HepG2 (cell line): ENCODE results near the gene PPP4R4. TPM values are rescaled to one million over a fixed set of nuclear protein-coding genes. Genes with fewer than 3 reads are reported as not detected.

Experiments
- ATAD3A ChIP-seq: sonication (generic); formaldehyde crosslinking; IDR thresholded peaks from 2 replicates; pipeline ENCODE4 v1.4.0; 2020; ENCODE audit warnings: missing genetic modification reagents
- FLYWCH1 ChIP-seq: sonication (generic); formaldehyde crosslinking; IDR thresholded peaks from 2 replicates; pipeline ENCODE4 v1.8.1; 2023; ENCODE audit warnings: mild to moderate bottlenecking, missing genetic modification reagents
- JDP2 ChIP-seq: sonication (generic); formaldehyde crosslinking; IDR thresholded peaks from 2 replicates; pipeline ENCODE4 v1.8.1; 2022; ENCODE audit warnings: missing genetic modification reagents, borderline replicate concordance
- KLF6 ChIP-seq: IDR thresholded peaks from 2 replicates; pipeline ENCODE4 v1.8.0; 2016; ENCODE audit warnings: missing biosample characterization, missing genetic modification reagents
- SIN3B ChIP-seq: fragments of 150-350 bp; IDR thresholded peaks from 2 replicates; pipeline ENCODE4 v1.6.1; 2014; ENCODE audit warnings: low read length
- TOE1 ChIP-seq: sonication (generic); formaldehyde crosslinking; IDR thresholded peaks from 2 replicates; pipeline ENCODE4 v1.4.0; 2020; ENCODE audit warnings: mild to moderate bottlenecking, missing genetic modification reagents
- ZFP41 ChIP-seq: sonication (generic); formaldehyde crosslinking; IDR thresholded peaks from 2 replicates; pipeline ENCODE4 v1.4.0; 2020; ENCODE audit warnings: mild to moderate bottlenecking, missing genetic modification reagents, borderline replicate concordance
- ZNF550 ChIP-seq: sonication (generic); formaldehyde crosslinking; IDR thresholded peaks from 2 replicates; pipeline ENCODE4 v1.4.0; 2020; ENCODE audit warnings: mild to moderate bottlenecking, missing genetic modification reagents, borderline replicate concordance
- polyA plus RNA-seq, 8 experiments: library from polyadenylated mRNA; depleted of rRNA in 3 of 8; stranded (reverse) in 7 of 8; unstranded in 1 of 8; fragments of >200 nt; fragmentation: Illumina TruSeq in 4 of 8; extraction: Trizol in 4 of 8; gene quantifications; 2 replicates each; pipeline versions ENCODE4 v1.2.1 to v1.2.3, GENCODE V29; 2011 to 2016; ENCODE audit warnings: low read depth in 4 of 8, missing spikeins in 1 of 8, mixed read lengths in 1 of 8; ENCODE audit not compliant: insufficient read depth in 1 of 8
- total RNA-seq, 5 experiments: library from RNA; depleted of rRNA; stranded (reverse); fragments of >200 nt; fragmentation: Illumina TruSeq; extraction: Trizol; gene quantifications; 2 replicates each; pipeline ENCODE4 v1.2.3, GENCODE V29; 2016; ENCODE audit warnings: low read depth in 1 of 5
- TF ChIP-seq, protein P1 (sequence below): fragments of 450-650 bp; IDR thresholded peaks from 2 replicates; pipeline ENCODE4 v1.6.1; 2017
- TF ChIP-seq, protein P2 (sequence below): sonication (generic); formaldehyde crosslinking; IDR thresholded peaks from 2 replicates; pipeline ENCODE4 v1.4.0; 2020; ENCODE audit warnings: low read depth, mild to moderate bottlenecking, missing genetic modification reagents
- TF ChIP-seq, protein P3 (sequence below): sonication (generic); formaldehyde crosslinking; IDR thresholded peaks from 2 replicates; pipeline ENCODE4 v1.4.0; 2020; ENCODE audit warnings: missing genetic modification reagents, borderline replicate concordance
- TF ChIP-seq, protein P4 (sequence below): sonication (generic); formaldehyde crosslinking; IDR thresholded peaks from 2 replicates; pipeline ENCODE4 v1.4.0; 2020; ENCODE audit warnings: mild to moderate bottlenecking, missing genetic modification reagents
- TF ChIP-seq, protein P5 (sequence below), 2 experiments: sonication (generic) in 1 of 2; formaldehyde crosslinking in 1 of 2; IDR thresholded peaks; 2 replicates each; pipeline versions ENCODE4 v1.6.1 to v1.9.0; 2014 to 2022; ENCODE audit warnings: antibody characterized with exemption in 1 of 2, borderline replicate concordance in 1 of 2, inconsistent platforms in 1 of 2, low read depth in 1 of 2, missing genetic modification reagents in 1 of 2
- TF ChIP-seq, protein P6 (sequence below): IDR thresholded peaks from 2 replicates; pipeline ENCODE4 v1.6.1; 2016; ENCODE audit warnings: low read depth, control low read depth

The PPP4R4 gene
- total and polyA plus RNA-seq, 2 of the 13 experiments (the other 11 are each of a cell fraction or from before 2014, with no cell fraction given): 9.5 to 19.8 TPM

DNA sequence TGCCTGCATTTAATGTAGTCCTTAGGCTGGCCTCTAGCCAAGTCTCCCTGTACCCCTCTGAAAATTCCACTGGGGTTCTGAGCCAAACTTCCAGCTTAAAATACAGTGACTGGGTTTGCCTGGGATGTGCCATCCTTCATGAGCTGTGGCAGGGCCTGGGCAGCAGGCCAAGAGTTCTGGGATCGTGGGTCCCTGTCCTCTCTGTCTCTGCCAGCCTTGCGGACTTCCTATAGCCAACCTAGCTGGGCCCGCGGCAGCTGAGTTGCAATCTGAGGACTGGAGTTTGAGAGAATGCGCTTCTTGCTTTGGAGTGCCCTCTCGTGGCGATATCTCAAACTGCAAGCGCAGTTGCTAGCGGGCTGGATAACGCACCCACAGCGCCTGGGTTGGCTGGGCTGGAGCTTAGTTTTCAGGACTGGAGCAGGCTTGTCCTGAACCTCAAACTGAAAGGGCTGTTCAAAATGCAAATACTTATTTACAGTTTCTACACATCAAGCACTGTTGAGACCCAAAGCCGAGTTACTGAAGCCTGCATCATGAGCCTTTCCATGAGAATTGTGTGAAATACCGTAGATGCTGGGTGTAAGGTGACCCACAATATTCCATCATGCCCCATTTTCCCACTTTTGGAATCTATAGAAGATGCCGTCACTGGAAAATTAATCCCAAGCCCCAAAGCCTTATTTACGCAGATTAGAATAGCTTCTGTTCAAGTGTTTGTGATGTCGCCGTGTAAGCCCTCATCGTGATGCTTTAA, 37.4 kb upstream of the PPP4R4 start (continued):
- TF ChIP-seq, protein P1, sequence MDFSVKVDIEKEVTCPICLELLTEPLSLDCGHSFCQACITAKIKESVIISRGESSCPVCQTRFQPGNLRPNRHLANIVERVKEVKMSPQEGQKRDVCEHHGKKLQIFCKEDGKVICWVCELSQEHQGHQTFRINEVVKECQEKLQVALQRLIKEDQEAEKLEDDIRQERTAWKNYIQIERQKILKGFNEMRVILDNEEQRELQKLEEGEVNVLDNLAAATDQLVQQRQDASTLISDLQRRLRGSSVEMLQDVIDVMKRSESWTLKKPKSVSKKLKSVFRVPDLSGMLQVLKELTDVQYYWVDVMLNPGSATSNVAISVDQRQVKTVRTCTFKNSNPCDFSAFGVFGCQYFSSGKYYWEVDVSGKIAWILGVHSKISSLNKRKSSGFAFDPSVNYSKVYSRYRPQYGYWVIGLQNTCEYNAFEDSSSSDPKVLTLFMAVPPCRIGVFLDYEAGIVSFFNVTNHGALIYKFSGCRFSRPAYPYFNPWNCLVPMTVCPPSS: no peak
- no peak for TF ChIP-seq KLF6 (CRISPR knock-in tag)
- TF ChIP-seq SIN3B: no peak
- TF ChIP-seq, protein P2, sequence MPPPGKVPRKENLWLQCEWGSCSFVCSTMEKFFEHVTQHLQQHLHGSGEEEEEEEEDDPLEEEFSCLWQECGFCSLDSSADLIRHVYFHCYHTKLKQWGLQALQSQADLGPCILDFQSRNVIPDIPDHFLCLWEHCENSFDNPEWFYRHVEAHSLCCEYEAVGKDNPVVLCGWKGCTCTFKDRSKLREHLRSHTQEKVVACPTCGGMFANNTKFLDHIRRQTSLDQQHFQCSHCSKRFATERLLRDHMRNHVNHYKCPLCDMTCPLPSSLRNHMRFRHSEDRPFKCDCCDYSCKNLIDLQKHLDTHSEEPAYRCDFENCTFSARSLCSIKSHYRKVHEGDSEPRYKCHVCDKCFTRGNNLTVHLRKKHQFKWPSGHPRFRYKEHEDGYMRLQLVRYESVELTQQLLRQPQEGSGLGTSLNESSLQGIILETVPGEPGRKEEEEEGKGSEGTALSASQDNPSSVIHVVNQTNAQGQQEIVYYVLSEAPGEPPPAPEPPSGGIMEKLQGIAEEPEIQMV: peak; percentile 55; the same call in 1 of the 2 replicates
- TF ChIP-seq, protein P3, sequence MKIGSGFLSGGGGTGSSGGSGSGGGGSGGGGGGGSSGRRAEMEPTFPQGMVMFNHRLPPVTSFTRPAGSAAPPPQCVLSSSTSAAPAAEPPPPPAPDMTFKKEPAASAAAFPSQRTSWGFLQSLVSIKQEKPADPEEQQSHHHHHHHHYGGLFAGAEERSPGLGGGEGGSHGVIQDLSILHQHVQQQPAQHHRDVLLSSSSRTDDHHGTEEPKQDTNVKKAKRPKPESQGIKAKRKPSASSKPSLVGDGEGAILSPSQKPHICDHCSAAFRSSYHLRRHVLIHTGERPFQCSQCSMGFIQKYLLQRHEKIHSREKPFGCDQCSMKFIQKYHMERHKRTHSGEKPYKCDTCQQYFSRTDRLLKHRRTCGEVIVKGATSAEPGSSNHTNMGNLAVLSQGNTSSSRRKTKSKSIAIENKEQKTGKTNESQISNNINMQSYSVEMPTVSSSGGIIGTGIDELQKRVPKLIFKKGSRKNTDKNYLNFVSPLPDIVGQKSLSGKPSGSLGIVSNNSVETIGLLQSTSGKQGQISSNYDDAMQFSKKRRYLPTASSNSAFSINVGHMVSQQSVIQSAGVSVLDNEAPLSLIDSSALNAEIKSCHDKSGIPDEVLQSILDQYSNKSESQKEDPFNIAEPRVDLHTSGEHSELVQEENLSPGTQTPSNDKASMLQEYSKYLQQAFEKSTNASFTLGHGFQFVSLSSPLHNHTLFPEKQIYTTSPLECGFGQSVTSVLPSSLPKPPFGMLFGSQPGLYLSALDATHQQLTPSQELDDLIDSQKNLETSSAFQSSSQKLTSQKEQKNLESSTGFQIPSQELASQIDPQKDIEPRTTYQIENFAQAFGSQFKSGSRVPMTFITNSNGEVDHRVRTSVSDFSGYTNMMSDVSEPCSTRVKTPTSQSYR (CRISPR knock-in tag): no peak
- TF ChIP-seq FLYWCH1 (CRISPR knock-in tag): no peak
- no peak for TF ChIP-seq TOE1 (CRISPR knock-in tag)
- TF ChIP-seq ZNF550 (CRISPR knock-in tag): no peak
- TF ChIP-seq, protein P4, sequence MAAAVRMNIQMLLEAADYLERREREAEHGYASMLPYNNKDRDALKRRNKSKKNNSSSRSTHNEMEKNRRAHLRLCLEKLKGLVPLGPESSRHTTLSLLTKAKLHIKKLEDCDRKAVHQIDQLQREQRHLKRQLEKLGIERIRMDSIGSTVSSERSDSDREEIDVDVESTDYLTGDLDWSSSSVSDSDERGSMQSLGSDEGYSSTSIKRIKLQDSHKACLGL (CRISPR knock-in tag): no peak
- TF ChIP-seq, protein P5, sequence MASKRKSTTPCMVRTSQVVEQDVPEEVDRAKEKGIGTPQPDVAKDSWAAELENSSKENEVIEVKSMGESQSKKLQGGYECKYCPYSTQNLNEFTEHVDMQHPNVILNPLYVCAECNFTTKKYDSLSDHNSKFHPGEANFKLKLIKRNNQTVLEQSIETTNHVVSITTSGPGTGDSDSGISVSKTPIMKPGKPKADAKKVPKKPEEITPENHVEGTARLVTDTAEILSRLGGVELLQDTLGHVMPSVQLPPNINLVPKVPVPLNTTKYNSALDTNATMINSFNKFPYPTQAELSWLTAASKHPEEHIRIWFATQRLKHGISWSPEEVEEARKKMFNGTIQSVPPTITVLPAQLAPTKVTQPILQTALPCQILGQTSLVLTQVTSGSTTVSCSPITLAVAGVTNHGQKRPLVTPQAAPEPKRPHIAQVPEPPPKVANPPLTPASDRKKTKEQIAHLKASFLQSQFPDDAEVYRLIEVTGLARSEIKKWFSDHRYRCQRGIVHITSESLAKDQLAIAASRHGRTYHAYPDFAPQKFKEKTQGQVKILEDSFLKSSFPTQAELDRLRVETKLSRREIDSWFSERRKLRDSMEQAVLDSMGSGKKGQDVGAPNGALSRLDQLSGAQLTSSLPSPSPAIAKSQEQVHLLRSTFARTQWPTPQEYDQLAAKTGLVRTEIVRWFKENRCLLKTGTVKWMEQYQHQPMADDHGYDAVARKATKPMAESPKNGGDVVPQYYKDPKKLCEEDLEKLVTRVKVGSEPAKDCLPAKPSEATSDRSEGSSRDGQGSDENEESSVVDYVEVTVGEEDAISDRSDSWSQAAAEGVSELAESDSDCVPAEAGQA (IDR thresholded peaks at IDR 0.05; ENCODE audit: low read depth): no peak
- TF ChIP-seq, protein P5 (CRISPR knock-in tag; IDR thresholded peaks at IDR 0.05; ENCODE audit: borderline replicate concordance): no peak
- no peak for TF ChIP-seq JDP2 (CRISPR knock-in tag)
- no peak for TF ChIP-seq ZFP41 (CRISPR knock-in tag)
- TF ChIP-seq ATAD3A (CRISPR knock-in tag): no peak
- TF ChIP-seq, protein P6, sequence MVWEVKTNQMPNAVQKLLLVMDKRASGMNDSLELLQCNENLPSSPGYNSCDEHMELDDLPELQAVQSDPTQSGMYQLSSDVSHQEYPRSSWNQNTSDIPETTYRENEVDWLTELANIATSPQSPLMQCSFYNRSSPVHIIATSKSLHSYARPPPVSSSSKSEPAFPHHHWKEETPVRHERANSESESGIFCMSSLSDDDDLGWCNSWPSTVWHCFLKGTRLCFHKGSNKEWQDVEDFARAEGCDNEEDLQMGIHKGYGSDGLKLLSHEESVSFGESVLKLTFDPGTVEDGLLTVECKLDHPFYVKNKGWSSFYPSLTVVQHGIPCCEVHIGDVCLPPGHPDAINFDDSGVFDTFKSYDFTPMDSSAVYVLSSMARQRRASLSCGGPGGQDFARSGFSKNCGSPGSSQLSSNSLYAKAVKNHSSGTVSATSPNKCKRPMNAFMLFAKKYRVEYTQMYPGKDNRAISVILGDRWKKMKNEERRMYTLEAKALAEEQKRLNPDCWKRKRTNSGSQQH (CRISPR knock-in tag): no peak
